HG03097 (cell line): ENCODE data around the gene DPYSL4.
"Not testable (repeated sequence)": the region's sequence is repeated elsewhere in the genome, so short reads cannot be mapped to it uniquely, and the experiment has no call there.

Experiments used
- ATAC-seq: cut with Tn5 transposase; IDR thresholded peaks from one replicate; pipeline ENCODE4 v1.9.1; 2021; ENCODE audit not compliant: unreplicated experiment, low FRiP score

DPYSL4 gene

GRCh38 chr10:132149271-132149670, 37.5 kb upstream of the DPYSL4 start:
- ATAC-seq = no peak

- ATAC-seq = no peak
These were observed 36.8 kb upstream of the DPYSL4 start for GRCh38 chr10:132149917-132150316.

GRCh38 chr10:132150777-132151176, 36.0 kb upstream of the DPYSL4 start:
- no peak for ATAC-seq

- ATAC-seq = no peak
These were observed 35.3 kb upstream of the DPYSL4 start for GRCh38 chr10:132151286-132151950.

- no peak for ATAC-seq
These were observed 34.7 kb upstream of the DPYSL4 start for GRCh38 chr10:132151951-132152505.

- no peak for ATAC-seq
These were observed 33.7 kb upstream of the DPYSL4 start for GRCh38 chr10:132152896-132153580.

- ATAC-seq = no peak
These were observed 33.0 kb upstream of the DPYSL4 start for GRCh38 chr10:132153616-132154217.

- ATAC-seq = no peak
These were observed 32.3 kb upstream of the DPYSL4 start for GRCh38 chr10:132154440-132154839.

GRCh38 chr10:132154931-132155330, 31.8 kb upstream of the DPYSL4 start:
- no peak for ATAC-seq

GRCh38 chr10:132155723-132156381, 30.9 kb upstream of the DPYSL4 start:
- no peak for ATAC-seq

- ATAC-seq = no peak
These were observed 30.4 kb upstream of the DPYSL4 start for GRCh38 chr10:132156382-132156781.

GRCh38 chr10:132157101-132157500, 29.6 kb upstream of the DPYSL4 start:
- ATAC-seq = no peak

GRCh38 chr10:132158122-132158741, 28.5 kb upstream of the DPYSL4 start:
- ATAC-seq = no peak

GRCh38 chr10:132158823-132159222, 27.9 kb upstream of the DPYSL4 start:
- ATAC-seq = no peak

- ATAC-seq = not testable (repeated sequence)
These were observed 27.2 kb upstream of the DPYSL4 start for GRCh38 chr10:132159302-132160230.

- ATAC-seq = not testable (repeated sequence)
These were observed 26.5 kb upstream of the DPYSL4 start for GRCh38 chr10:132160231-132160630.

GRCh38 chr10:132160834-132161622, 25.7 kb upstream of the DPYSL4 start:
- not testable (repeated sequence) for ATAC-seq

- ATAC-seq = no peak
These were observed 24.7 kb upstream of the DPYSL4 start for GRCh38 chr10:132162021-132162531.
